HAP-1 (cell line): Measurements from ENCODE around the gene RPUSD1.

Source experiments
- DNase-seq, 2 experiments: peaks; one replicate each; pipeline ENCODE4 v3.0.0-alpha.2; 2016 to 2020; ENCODE audit warnings: low spot score in 2 of 2
- H3K27me3 ChIP-seq: fragments of 250-450 bp; sonication (Bioruptor Pico); 2 replicates; pipeline ENCODE4 v1.5.1; 2020; ENCODE audit warnings: low read depth, mild to moderate bottlenecking, moderate library complexity
- H3K36me3 ChIP-seq: fragments of 250-450 bp; sonication (Bioruptor Pico); replicated peaks from 2 replicates; pipeline ENCODE4 v1.5.1; 2020; ENCODE audit warnings: mild to moderate bottlenecking
- H3K4me1 ChIP-seq: fragments of 250-450 bp; sonication (Bioruptor Pico); 2 replicates; pipeline ENCODE4 v1.5.1; 2020; ENCODE audit warnings: mild to moderate bottlenecking
- H3K4me3 ChIP-seq: fragments of 250-450 bp; sonication (Bioruptor Pico); 2 replicates; pipeline ENCODE4 v1.5.1; 2020; ENCODE audit warnings: mild to moderate bottlenecking, moderate library complexity
- H3K9me3 ChIP-seq: fragments of 250-450 bp; sonication (Bioruptor Pico); 2 replicates; pipeline ENCODE4 v1.5.1; 2020; ENCODE audit warnings: mild to moderate bottlenecking, moderate library complexity
- in situ Hi-C: fragments of 300-500 bp; cut with MboI; formaldehyde crosslinking; loops from 3 replicates; pipeline ENCODE4 v1.14.3; 2020; ENCODE audit warnings: low sequenced_read_pairs, inconsistent platforms, mixed read lengths

Gene RPUSD1

DNA sequence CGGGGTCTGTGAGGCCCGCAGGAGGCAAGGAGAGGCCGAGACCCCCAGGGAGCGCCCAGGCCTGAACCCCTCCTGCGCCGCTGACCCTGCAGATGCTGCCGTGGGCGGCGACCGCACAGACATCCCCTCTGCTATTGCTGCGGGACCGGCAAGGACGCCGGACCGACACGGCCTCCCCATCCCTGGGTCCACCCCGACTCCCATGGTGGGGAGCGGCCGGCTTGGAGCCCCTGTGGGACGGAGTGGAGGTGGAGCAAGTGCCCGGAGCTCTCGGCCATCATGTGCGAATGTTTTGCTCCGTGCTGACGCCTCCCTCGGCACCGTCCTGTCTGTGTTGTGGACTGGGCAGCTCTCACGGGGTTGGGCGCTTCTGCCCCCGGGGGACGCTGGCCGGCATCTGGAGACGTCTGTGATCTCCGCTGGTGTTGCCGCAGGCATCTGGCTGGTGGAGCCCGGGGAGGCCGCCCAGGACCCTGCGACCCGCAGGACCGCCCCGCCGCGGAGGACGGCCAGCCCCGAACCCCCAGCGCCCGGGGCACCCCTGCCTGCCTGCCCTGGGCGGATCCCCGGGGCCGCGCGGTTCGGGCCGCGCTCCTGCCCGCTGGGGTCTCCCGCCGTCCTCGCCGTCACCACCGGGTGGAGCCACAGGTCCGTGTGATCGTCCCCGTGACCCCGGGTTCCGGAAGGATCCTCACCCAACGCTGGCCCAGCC is 25.2 kb upstream of the RPUSD1 start:
- DNase-seq = peak; percentile 28 to 84
- Histone ChIP-seq H3K36me3 (no peaks in the 10 kb centered on the region), H3K4me3 (no peak overlapping the region), H3K9me3 (no peaks in the 10 kb centered on the region), H3K27me3 (no peaks in the 10 kb centered on the region), H3K4me1 (peaks cover 5% of the 10 kb centered on the region; the same call in 1 of the 2 replicates)
- in situ Hi-C loops = no loop called here

DNA sequence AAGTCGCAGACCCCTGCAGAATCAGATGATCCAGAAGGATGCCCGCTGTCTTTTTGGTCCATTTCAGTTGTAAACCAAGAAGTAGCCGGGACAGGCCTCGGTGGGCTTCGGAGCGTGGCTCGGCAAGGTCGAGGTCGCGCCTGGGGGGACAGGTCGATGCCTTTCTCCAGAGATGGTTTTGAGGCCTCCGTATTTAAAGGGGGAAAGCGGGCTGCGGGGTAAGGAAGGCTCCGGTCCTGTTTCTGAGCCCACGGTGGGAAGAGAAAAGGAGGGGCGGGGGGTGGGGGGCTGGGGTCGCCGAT is 19.9 kb upstream of the RPUSD1 start:
- H3K4me3 ChIP-seq = peak overlapping the region; percentile 78
- H3K27me3 ChIP-seq = peaks cover 5% of the 10 kb centered on the region; the same call in 1 of the 2 replicates
- DNase-seq = no peak
- H3K4me1 ChIP-seq = peaks cover 3% of the 10 kb centered on the region
- peaks cover 3% of the 10 kb centered on the region; the same call in 1 of the 2 replicates for H3K36me3 ChIP-seq
- H3K9me3 ChIP-seq = no peaks in the 10 kb centered on the region
- in situ Hi-C loops = loop anchor here (5.0 kb wide), 1 partner anchor 239 kb away; no protein-coding TSS in a partner anchor

DNA sequence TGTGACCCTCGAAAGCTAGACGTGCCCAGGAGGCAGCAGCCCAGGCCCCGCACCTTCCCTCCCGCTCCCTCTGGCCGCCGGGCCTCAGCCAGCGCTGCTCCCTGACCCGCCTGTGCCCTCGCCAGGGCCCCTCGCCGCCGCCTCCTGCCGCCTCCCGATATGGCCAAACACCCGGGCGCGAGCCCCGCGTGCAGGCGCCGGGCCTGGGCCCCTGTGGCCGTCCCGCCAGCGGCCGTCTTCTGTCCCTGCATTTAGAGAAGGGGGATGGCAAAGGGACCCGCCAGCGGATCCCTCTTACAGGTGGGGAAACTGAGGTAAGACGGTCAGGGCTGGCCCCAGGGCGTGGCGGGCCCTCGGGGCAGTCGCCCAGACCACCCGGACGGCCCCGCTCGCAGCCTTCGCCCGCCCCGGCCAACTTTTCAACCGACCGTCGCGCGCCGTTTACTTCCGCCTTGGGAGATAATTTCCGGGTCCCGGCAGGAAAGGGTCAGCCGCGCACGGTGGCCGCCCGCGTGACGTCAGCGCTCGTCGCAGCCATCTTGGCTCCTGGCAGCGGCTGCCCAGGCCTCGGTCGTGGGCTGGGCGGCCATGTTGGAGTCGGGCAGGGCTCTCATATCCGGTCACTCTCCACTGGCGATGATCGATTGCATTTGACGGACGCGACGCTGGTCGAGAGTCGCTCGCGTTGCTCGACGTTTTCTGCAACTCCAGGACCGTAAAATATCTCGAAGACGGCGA is 19.3 kb upstream of the RPUSD1 start:
- peaks cover 7% of the 10 kb centered on the region; the same call in 1 of the 2 replicates for H3K27me3 ChIP-seq
- H3K4me1 ChIP-seq = peaks cover 3% of the 10 kb centered on the region
- DNase-seq = peak; percentile 87 to 95
- H3K9me3 ChIP-seq = no peaks in the 10 kb centered on the region
- peaks cover 3% of the 10 kb centered on the region; the same call in 1 of the 2 replicates for H3K36me3 ChIP-seq
- H3K4me3 ChIP-seq = peak overlapping the region; percentile 78
- in situ Hi-C loops = loop anchor here (5.0 kb wide), 1 partner anchor 240 kb away; no protein-coding TSS in a partner anchor

DNA sequence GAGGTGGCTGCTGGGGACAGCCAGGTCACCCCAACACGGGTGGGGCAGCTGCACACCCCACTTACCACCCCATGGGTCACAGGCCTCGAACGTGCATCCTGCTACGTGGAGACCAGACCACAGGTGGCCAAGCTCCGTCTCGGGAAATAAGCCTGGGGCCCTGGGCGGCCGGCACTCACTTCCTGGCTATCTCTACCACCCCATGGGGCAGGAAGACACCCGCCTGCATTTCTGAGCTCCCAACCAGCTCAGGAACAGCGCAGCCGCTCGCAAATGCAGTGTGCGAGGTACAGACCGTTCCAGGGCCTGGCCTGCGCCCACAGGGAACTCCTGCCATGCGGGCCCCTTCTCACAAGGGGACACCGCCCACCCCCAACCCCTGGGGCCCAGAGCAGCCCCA is 17.3 kb upstream of the RPUSD1 start:
- H3K36me3 ChIP-seq = peaks cover 3% of the 10 kb centered on the region; the same call in 1 of the 2 replicates
- no peaks in the 10 kb centered on the region for H3K9me3 ChIP-seq
- DNase-seq = no peak
- no peak overlapping the region for H3K4me3 ChIP-seq
- in situ Hi-C loops = loop anchor here (5.0 kb wide), 1 partner anchor 242 kb away; no protein-coding TSS in a partner anchor
- H3K4me1 ChIP-seq = peaks cover 3% of the 10 kb centered on the region
- peaks cover 25% of the 10 kb centered on the region for H3K27me3 ChIP-seq

- DNase-seq = no peak
- H3K4me3 ChIP-seq = no peak overlapping the region
- in situ Hi-C loops = loop anchor here (5.0 kb wide), 1 partner anchor 243 kb away; no protein-coding TSS in a partner anchor
- H3K9me3 ChIP-seq = no peaks in the 10 kb centered on the region
- peaks cover 5% of the 10 kb centered on the region for H3K4me1 ChIP-seq
- H3K27me3 ChIP-seq = peaks cover 30% of the 10 kb centered on the region
- peaks cover 3% of the 10 kb centered on the region; the same call in 1 of the 2 replicates for H3K36me3 ChIP-seq
Observed at GRCh38 chr16:804193-805048, 16.2 kb upstream of the RPUSD1 start.

DNA sequence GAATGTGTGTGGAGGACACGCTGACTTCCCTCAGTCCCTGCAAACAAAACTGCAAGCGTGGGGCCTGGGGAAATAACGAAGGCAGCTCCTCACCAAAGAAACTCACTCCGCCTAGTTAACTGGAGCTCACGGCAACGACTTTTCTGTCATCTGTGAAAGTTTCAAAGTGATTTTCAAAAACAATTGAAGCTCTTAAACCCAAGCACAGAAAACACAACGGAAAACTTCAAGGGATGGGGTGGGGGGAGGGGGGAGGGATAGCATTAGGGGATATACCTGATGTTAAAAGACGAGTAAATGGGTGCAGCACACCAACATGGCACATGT is 15.5 kb upstream of the RPUSD1 start:
- in situ Hi-C loops = no loop called here
- peaks cover 5% of the 10 kb centered on the region for H3K4me1 ChIP-seq
- peaks cover 30% of the 10 kb centered on the region for H3K27me3 ChIP-seq

DNA sequence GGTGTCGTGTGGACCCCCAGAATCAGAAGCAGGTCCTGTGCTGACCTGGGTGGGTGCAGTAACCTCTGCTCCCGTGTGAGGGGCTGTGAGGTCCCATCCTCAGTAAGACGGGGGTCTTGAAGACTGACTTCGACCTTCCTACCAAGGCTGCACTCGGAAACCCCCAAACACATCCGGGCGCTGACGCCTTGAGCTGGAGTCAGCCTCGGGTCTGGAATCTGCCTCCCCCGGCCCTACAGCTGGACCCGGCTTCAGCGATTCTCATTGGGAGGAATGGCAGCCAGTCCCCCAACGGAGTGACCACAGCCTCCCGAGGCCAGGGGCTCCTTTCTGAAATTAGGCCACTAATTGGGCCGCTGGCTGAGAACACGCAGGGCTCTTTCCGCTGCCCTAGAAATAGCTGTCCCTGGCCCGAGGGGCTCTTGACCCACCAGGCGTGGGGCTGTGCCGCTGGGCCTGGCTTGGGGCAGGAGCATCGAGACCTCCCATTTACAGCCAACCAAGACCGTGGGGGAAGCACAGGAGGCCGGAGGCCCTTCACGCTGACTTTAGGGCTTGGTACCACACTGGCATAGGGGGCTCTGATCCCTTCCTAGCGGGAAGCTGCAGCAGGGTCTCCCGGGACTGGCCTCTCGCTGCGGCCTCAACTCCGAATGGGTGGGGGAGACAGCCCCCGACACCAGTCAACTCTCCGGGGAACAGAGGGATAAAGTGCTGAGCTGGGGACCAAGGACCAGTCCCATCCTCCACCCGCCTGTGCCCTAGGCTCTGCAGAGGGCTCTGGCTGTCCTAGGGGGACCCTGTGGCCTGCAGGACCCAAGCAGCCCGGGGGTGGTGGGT is 15.0 kb upstream of the RPUSD1 start:
- Histone ChIP-seq H3K4me1 (peaks cover 5% of the 10 kb centered on the region), H3K9me3 (no peaks in the 10 kb centered on the region), H3K36me3 (peaks cover 3% of the 10 kb centered on the region; the same call in 1 of the 2 replicates), H3K27me3 (peaks cover 30% of the 10 kb centered on the region), H3K4me3 (no peak overlapping the region)
- DNase-seq = no peak
- in situ Hi-C loops = no loop called here

More for the DNA sequence above, 15.5 kb upstream of the RPUSD1 start:
- Histone ChIP-seq H3K9me3 (no peaks in the 10 kb centered on the region), H3K4me3 (no peak overlapping the region), H3K36me3 (peaks cover 3% of the 10 kb centered on the region; the same call in 1 of the 2 replicates)
- no peak for DNase-seq

GRCh38 chr16:802461-802860 is 14.3 kb upstream of the RPUSD1 start:
- in situ Hi-C loops = no loop called here
- Histone ChIP-seq H3K9me3 (no peaks in the 10 kb centered on the region), H3K4me1 (0 out of 2 replicates have a peak, but pooled peaks cover 2% of the 10 kb centered on the region), H3K36me3 (peaks cover 3% of the 10 kb centered on the region), H3K27me3 (peaks cover 30% of the 10 kb centered on the region), H3K4me3 (no peak overlapping the region)
- no peak for DNase-seq

DNA sequence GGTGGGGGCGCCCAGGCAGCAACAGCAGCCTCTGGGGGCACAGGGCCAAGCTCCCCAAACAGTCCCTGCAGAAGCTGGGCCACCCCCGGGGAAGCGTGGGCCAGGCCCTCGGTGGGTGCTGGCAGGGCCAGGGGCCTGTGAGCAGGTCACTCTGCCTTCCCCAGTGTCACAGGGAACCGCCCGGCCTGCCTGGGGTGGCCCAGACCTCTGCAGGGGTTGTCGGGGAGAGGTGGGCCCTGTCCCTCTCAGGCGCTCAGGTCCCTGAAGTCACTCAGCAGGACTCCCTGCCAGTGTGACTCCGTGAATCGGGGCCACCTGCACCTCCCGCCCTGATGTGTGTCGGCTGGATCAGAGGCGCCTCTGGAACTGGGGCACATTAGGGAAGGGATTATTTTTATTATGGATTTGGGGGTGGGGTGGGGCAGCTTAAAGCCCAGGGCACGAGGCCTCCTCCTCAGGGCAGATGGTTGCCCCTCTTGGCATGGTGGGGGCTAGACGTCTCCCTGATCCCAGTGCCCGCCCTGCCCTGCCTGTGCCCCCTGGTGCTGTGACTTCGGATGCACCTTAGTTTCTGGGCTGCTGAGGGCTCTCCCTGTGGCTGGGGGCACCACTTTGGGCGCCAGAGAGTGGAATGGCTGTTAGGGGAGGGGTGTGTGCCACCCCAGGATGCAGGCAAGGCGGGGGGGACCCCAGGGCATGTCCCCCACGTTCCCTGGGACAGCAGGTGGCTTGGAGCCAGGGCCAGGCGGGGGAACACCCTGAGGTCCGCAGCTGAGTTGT is 13.6 kb upstream of the RPUSD1 start:
- H3K27me3 ChIP-seq = peaks cover 30% of the 10 kb centered on the region
- in situ Hi-C loops = no loop called here

DNA sequence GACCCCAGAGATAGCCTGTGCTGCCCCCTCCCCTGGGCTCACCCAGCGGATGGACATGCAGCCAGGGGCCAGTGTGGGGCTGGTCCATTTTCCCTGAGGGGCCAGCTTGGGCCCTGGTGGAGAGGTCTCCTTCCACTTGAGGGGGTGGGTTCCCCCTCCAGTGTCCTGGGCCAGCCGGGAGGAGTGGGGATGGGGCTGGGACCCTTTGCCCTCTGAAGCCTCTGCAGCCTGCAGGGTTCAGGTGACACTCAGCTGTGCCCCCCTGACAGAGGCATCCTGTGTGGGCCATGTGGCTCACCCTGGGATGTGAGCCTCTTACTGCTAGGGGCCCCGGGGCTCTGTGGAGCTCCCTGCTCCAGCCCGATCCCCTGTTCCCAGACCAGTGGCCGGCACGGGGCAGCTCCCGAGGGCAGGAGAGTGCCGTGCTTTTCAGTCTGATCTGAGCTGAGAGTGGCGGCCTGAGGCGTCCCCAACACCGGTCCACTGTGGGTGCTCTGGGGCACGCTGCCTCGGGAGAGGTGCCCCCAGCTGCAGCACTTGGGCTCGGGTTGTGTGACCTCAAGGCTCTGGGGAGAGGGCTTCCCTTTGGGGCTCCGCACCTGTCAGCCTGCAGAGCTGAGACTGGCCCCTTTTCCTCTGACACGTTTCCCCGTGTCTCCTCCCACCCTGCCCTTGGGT is 12.8 kb upstream of the RPUSD1 start:
- 0 out of 2 replicates have a peak, but pooled peaks cover 2% of the 10 kb centered on the region for H3K4me1 ChIP-seq
- no peak overlapping the region for H3K4me3 ChIP-seq
- no peaks in the 10 kb centered on the region for H3K9me3 ChIP-seq
- no peak for DNase-seq
- in situ Hi-C loops = no loop called here
- H3K36me3 ChIP-seq = peaks cover 14% of the 10 kb centered on the region
- peaks cover 30% of the 10 kb centered on the region for H3K27me3 ChIP-seq

More for the DNA sequence above, 13.6 kb upstream of the RPUSD1 start:
- Histone ChIP-seq H3K9me3 (no peaks in the 10 kb centered on the region), H3K36me3 (peaks cover 6% of the 10 kb centered on the region), H3K4me1 (0 out of 2 replicates have a peak, but pooled peaks cover 2% of the 10 kb centered on the region), H3K4me3 (no peak overlapping the region)
- no peak for DNase-seq

- Histone ChIP-seq H3K9me3 (no peaks in the 10 kb centered on the region), H3K36me3 (peaks cover 18% of the 10 kb centered on the region), H3K27me3 (peaks cover 30% of the 10 kb centered on the region), H3K4me3 (no peak within 1 kb of the TSS), H3K4me1 (0 out of 2 replicates have a peak, but pooled peaks cover 2% of the 10 kb centered on the region)
- in situ Hi-C loops = no loop called here
- peak in 1 of 2 experiments; percentile 60 for DNase-seq
Observed at GRCh38 chr16:799948-800833, 12.0 kb upstream of the RPUSD1 start, which contains the start of gene GNG13. GNG13 (minus strand) TSS chr16:800734; CDS start chr16:799077, 1,657 bp downstream.
